K562 treated with DMSO at 1 percent for 4 hours (cell line): ENCODE data around the gene FANCL. TPM values are rescaled to one million over a fixed set of nuclear protein-coding genes. Genes with fewer than 3 reads are reported as not detected.

ENCODE experiments used
- total RNA-seq: library from RNA; unstranded; fragments of 300-600 nt; gene quantifications from 2 replicates; pipeline ENCODE4 v1.2.3, GENCODE V29; 2022; ENCODE audit not compliant: insufficient read depth

FANCL gene
- 16.7 and 19.5 TPM in 2 replicates for total RNA-seq

DNA sequence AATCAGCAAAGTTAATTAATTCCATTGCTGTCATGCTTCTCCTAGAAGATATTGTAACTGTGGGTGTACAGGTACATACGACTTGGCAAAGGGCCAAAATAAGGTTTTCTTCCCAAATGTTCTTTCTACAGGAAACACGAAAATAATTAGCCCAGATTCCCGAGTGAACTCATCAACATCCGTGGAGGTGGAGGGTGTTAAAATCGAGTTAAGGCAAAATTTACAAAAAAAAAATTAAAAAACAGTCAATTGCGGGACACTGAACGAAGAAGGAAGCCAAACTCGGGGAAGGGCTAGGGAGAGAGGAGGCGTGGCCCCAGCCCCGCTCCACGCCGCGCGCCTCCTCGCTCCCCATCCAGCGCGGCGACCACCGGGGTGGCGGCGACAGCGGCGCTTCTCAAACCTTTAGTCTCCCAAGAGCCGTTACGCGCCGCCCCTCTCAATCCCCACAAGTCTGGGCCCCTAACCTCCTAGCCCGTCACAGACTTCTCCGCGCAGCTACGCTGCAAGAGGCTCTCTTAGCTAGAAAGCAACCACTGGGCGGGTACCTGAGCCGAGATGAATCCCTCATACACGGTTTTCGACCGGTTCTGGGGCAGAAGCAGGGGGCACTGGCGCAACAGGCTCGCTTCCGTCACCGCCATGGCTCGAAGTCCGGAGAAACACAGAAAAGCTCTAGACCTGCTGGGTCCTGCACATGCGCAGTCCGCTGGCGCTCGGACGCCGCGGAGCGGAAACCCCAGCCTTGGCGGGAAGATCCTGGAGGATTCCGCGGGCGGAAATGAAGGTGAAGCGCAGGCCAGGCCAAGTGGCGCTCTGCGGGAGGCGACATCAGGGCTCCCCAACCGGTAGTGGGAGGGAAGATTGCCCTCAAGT lies at the start of gene FANCL:
TSS of gene FANCL (minus strand) at position 656 of the 876 bp plus-strand sequence. CDS start at position 644, 12 bp downstream.

Other genes starting within 250 kb of the FANCL start
- 17.9 and 18.3 TPM in 2 replicates for gene VRK2, start 194.5 kb downstream of the FANCL start, total RNA-seq